GM18499 (cell line): ENCODE data around the gene C12orf57.

ENCODE experiments used
- ATAC-seq: cut with Tn5 transposase; IDR thresholded peaks from one replicate; pipeline ENCODE4 v1.9.1; 2021; ENCODE audit warnings: moderate number of reproducible peaks; ENCODE audit not compliant: insufficient read depth, unreplicated experiment

The C12orf57 gene

GRCh38 chr12:6952121-6952862, 8.5 kb downstream of the C12orf57 start:
- ATAC-seq, result no peak

GRCh38 chr12:6952863-6953441, 9.1 kb downstream of the C12orf57 start:
- ATAC-seq, result no peak

GRCh38 chr12:6953442-6954315, 9.9 kb downstream of the C12orf57 start:
- ATAC-seq, result peak; percentile 32

- ATAC-seq, result no peak
These were observed 10.7 kb downstream of the C12orf57 start for GRCh38 chr12:6954316-6955107.

GRCh38 chr12:6955108-6956020, 11.5 kb downstream of the C12orf57 start:
- no peak for ATAC-seq

GRCh38 chr12:6956021-6956727, 12.4 kb downstream of the C12orf57 start:
- ATAC-seq, result no peak

- ATAC-seq, result no peak
These were observed 13.4 kb downstream of the C12orf57 start for GRCh38 chr12:6957151-6957701.

GRCh38 chr12:6957741-6958608, 14.2 kb downstream of the C12orf57 start:
- no peak for ATAC-seq

GRCh38 chr12:6958609-6959057, 14.8 kb downstream of the C12orf57 start:
- no peak for ATAC-seq

- no peak for ATAC-seq
These were observed 15.4 kb downstream of the C12orf57 start for GRCh38 chr12:6959058-6959804.

- ATAC-seq, result no peak
These were observed 16.2 kb downstream of the C12orf57 start for GRCh38 chr12:6959805-6960592.

GRCh38 chr12:6960593-6961277, 16.9 kb downstream of the C12orf57 start:
- ATAC-seq, result no peak

GRCh38 chr12:6961278-6961694, 17.5 kb downstream of the C12orf57 start:
- ATAC-seq, result no peak

- ATAC-seq, result no peak
These were observed 18.0 kb downstream of the C12orf57 start for GRCh38 chr12:6961695-6962284.
